Fibroblast of upper back skin (primary cell): ENCODE measurements around the gene CDC45.

Experiments used
- DNase-seq: peaks from one replicate; pipeline ENCODE4 v3.0.0-alpha.2; 2013

CDC45 gene

DNA sequence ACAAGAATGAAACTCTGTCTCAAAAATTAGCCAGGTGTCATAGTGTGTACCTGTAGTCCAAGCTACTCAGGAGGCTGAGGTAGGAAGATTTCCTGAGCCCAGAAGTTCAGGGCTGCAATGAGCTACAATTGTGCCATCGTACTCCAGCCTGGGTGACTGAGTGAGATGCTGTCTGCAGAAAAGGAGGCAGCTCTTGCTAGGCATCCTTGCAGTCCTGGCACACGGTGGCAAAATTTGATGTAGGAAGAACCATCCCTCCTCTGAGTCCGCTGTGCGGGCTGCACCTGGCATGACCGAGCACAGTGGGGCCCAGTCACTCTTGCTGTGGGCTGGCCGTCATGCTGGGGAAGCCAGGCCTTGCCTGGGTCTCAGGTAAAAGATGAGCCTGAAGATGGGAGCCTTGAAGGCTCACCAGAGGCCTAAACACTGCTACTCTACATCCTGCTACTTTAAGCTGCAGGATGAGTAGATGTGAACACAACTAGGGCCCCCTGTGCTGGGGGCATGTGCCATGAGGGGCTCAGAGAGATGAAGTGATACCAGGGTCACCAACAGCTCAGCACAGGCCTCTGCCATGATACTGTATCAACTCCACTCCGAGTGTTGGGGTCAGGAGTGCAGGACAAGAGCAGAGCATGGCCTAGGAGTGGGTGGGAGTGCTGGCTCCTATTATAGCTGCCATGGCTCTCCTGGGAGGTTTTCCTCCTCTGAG is 18.6 kb downstream of the CDC45 start:
- DNase-seq: no peak

DNA sequence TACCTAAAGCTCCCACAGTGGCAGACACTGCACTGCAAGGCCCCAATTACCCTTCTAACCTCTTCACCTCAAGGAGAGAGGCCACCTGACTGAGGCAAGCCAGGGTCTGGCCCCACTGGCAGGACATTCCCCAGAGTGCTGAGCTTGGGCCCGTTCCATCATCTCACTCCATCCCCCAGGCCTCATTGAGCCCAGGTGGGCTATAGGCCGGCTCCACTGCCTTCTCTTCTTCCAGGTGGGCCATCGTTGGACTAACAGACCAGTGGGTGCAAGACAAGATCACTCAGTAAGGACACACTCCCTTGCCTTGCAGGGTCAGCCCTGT is 19.1 kb downstream of the CDC45 start:
- no peak for DNase-seq

DNA sequence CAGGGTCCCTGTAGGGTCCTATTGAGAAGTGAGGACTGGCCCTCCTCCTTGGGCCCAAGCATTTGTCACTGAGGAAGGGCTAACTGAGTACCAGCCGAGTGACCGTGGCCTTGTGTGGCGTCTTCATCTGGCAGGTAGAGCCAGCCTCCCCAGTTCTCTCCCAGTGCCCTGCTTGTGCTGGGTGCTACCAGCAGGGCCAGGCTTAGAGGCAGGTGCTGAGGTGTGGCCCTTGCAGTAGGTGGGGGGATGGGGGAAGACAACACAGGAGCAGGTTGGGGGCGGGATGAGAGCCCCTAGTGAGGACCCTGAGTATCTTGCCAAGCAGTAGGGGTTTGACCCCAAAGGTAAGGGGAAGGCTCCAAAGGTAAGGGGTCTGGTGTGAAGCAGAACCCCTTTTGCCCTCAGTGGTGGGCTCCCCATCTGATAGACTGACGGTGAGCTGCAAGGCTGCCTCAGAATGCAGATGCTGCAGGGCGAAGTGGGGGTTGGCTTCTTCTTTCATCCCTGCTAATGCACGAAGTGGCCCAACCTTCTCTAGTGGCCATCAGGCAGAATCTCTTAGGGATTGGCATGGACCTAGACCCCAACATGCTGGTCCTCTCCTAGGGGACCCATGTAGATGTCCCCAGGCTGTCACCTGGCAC is 19.6 kb downstream of the CDC45 start:
- DNase-seq: no peak

DNA sequence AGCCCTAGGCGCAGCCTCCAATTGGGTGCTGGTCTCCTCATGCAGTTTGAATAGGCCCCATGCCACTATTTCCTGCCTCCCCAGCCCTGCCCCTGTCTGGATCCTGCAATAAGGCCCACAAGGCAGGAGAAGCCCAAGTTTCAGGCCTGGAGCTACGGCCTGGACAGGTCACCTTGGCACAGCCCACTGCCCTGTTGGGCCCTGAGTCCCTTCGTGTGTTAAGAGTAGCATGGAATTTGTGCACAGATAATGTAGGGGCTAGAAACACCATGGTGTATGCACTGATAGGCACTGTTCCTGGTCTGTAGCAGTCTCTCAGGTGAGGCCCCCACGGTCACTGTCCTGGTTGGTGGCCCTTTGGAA is 20.1 kb downstream of the CDC45 start:
- no peak for DNase-seq

DNA sequence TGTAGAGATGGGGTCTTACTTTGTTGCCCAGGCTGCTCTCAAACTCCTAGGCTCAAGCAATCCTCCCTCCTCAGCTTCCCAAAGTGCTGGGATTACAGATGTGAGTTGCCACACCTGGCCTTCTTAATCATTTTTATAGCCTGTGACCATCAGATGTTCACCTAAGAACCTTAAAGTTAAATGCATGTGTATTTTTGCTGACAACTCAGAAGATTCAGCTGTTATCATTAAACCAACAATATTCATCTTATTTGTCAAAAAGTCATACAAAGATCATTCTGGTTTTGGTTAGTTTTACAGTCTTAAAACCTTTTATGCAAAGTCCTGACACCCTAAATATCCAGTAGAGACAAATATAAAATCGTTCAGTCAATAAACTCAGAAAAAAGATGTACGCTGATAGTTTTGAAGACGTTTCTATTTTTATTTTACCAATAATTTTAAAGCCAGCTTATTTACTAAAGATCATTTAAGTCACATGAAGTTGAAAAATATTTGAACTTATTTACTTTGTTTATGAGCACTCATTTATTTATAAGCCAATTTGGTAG is 22.3 kb downstream of the CDC45 start:
- DNase-seq: no peak

DNA sequence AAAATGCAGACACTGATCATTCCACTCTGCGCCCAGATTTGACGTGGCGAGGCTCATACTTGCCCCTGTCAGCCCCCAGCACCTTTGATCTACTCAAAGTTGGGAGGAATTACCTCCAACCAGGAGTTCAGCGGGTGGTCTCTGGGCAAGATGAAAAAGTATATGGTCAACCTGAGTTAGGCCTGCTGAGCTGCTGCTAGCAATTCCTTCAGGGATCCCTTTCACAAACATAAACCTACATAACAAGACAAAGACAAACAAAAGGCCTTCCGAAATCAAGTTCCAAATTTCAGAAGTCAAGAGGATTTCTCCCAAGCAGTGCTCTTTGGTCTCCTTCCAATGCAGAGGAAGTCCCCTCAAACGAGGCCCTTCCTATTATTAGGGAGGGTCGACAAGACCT is 23.6 kb downstream of the CDC45 start:
- no peak for DNase-seq

DNA sequence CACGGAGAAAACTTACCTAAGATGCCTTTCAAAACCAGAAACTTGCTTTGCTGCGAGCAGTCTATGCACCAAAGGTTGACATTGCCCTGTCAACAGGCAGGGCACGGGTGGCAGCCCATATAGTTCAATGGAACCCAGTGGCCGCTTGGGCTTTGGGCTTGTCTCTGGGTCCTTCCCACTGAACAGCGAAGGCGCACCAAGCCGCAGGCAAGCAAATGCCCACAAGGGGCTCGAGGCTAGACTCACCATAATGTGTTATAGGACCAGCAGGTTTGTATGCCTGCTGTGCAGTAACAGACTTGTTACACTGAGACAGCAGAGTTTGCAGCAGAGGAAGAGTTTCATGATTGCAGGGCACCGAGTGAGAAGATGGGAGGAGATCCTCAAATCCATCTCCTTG is 24.1 kb downstream of the CDC45 start:
- no peak for DNase-seq

DNA sequence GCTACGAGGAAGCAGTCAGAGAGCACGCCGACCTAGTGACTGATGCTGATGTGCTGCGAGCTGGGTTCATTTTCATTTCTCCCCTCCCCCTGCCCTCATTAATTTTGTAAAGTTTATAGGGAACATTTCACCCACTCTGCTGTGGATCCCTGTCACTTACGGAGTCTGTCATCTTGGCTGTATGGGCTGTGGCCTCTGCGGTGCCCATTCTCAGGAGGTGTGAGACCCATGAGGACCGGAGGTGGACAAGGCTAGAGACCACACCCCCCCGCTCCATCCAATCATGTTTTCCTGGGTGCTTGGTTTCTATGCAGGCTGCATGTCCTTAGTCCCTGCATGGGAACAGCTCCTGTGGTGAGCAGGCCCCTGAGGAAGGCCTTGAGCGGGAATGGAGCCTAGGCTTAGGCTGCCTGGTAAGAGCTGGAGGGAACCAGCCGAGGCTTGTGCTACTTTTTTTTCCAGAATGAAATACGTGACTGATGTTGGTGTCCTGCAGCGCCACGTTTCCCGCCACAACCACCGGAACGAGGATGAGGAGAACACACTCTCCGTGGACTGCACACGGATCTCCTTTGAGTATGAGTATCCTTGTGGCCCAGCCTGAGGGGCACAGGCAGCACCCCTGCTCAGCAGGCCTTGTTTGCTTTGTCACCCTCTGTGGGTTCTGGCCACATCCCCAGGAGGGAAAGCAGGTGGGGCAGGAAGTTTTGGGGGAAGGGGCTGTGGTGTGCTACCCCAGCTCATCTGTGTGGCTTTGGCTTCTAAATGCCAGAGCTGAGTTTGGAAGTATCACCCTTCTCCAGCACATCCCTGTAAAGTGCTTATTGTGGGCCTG is 25.4 kb downstream of the CDC45 start:
- no peak for DNase-seq

DNA sequence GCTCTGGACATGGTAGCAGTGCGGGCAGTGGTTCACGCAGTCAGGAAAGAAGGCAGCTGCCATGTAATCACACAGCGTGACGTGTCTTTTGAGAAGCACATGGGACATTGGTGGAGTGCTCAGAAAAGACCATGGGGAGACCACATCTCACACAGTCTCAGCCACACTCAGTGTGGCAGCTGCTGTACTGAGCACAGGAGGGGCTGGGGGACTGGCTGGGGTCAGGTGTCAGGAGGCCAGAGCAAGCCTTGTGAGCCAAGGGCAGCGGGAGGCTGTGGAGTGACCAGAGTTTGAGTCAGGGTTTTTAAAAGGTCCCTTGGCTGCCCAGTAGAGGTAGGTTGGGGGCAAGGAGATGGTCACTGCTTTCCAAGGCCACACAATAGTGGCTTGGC is 26.0 kb downstream of the CDC45 start:
- no peak for DNase-seq

DNA sequence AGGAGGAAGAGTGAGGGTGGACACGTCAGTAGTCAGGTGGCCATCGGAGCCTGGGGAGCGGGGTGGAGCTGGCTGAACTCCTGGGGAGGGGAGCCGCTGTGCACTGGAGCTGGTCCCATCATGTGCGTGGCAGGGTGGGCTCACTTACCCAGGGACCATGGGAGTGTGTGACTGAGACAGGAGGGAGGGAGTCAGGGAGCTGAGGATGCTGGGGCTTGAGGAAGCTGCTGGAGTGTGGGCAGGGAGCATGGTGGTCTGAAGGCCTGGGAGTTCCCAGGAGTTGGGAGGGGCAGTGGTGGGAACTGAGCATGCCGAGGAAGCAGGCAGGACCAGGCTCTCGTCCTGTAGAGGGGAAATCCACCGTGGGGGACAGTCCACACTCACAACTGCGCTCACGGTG is 26.5 kb downstream of the CDC45 start:
- DNase-seq: no peak

DNA sequence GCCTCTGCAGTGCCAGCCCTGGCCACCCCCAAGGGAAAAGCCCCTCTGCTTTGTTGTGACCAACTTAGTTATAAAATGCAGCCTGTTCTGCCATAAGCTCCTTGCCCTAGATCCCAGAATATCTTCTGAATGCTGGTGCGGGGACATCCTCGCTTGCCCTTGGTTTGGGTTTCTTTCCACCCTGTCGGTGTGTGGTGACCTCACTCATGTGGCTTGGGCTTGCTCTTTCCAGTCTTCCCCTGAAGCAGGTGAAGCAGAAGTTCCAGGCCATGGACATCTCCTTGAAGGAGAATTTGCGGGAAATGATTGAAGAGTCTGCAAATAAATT is 27.8 kb downstream of the CDC45 start:
- no peak for DNase-seq

DNA sequence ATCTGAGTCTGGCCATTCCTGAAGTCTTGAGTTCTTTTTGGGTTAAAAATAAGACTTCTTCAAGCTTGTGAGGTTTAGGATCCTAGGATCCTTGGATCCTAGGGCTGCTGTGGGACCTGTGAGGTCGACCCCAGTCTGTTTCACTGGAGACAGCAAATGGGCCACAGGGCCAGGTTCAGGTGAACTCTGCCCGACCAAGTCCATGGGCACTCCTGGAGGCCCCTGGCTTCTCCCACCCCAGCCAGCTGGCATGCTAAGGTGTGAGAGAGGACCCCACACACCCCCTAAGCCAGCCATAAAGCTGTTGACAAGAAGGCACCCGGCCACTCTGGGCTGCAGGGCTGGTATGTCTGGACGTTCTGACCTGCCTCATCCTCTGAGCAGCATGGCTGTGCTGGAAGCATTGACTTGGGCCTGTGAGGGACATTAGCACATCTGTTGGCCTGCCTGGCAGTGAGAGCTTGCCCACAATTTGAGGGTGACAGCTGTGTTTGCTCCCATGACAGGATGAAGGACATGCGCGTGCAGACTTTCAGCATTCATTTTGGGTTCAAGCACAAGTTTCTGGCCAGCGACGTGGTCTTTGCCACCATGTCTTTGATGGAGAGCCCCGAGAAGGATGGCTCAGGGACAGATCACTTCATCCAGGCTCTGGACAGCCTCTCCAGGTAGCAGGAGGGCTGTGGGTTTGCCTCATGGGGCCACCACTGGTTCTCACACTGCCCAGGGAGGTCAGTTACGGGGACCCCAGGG is 28.5 kb downstream of the CDC45 start:
- no peak for DNase-seq

DNA sequence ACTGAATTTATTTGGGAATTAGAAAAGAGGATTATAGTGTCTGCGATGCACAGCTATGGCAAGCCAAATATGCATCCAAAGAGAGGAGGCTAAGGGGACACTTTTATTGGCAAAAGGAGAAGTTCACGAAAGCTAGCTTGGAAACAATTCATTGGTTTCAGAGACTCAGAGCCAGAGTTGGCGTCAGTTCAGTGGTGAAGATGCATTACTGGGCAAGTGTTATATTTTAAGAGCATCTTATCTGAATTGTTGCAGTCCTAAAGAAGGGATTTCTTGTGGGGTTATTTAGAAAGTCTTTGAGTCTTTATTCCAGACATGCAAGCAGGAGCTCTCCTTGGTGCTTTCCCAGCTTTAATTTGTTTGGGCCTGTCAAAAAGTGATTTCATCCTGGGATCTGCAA is 29.5 kb downstream of the CDC45 start:
- DNase-seq: no peak

DNA sequence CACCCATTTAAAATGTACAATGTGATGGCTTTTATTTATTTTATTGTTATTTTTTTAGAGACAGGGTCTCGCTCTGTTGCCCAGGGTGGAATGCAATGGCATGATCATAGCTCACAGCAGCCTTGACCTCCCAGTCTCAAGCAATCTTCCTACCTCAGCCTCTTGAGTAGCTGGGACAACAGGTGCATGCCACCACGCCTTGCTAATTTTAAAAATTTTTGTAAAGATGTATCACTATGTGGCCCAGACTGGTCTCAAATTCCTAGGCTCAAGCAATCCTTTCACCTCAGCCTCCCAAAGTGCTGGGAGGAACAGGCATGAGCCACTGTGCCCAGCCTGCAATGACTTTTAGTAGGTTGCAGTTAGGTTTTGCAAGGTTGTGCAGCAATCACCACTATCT is 30.2 kb downstream of the CDC45 start:
- DNase-seq: no peak

DNA sequence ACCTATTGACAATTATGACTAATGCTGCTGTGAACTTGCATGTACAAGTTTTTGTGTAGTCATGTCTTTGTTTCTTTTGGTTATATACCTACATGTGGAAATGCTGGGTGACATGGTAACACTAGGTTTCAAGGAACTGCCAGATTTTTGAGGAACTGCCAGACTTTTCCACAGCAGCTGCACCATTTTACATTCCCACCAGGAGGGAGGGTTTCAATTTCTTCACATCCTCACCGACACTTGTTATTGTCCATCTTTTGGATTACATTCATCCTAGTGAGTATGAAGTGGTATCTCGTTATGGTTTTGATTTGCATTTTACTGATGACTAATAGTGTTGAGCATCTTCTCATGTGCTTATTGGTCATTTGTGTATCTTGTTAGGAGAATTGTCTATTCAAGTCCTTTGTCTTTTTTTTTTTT is 31.2 kb downstream of the CDC45 start:
- no peak for DNase-seq

DNA sequence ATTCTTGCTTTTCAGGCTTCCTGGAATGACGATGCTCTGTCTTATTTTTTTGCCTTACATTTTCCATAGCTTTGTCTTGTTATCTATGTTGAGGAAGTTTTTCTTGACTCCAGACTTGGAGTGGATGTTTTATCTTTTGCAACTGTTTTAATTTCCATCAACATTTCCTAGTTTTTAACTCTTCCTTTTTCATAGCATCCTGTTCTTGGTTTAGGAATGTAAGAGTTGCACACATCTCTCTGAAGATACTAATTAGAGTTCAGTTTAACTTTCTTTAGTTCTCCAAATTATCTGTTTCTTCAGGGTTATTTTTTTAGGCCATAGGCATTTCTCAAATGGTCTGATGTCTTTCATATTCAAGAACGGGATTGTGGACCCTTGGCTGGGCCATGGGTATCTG is 34.1 kb downstream of the CDC45 start:
- no peak for DNase-seq

DNA sequence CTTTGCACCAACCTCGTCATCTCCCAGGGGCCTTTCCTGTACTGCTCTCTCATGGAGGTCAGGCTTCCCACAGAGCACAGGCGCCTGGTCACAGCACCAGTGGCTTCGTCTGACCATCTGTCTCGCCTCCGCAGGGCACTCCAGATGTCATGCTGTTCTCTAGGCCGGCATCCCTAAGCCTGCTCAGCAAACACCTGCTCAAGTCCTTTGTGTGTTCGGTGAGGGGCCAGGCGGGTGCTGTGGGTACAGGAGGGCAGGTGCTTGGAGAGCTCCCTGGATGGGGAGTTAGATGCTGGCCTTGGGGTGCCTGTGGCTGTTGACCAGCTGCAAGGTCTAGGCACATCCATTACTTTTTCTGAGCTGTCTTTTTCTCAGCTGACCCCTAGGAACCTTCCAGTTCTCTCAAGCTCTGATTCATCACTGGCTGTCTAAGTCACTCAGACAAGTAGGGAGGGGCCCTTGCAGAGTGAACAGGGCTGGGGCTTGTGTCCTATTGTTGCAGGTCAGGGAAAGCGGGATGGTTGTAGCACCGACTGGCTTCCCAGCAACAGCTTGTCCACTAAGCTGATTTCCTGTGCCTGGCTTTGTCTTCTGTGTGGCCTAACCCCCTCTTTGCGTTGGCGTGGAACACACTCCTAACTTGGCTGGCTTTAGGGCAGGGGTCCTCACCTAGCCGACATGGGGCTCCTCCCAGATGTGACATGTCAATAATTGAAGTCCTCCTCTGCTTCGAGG is 35.3 kb downstream of the CDC45 start:
- no peak for DNase-seq

DNA sequence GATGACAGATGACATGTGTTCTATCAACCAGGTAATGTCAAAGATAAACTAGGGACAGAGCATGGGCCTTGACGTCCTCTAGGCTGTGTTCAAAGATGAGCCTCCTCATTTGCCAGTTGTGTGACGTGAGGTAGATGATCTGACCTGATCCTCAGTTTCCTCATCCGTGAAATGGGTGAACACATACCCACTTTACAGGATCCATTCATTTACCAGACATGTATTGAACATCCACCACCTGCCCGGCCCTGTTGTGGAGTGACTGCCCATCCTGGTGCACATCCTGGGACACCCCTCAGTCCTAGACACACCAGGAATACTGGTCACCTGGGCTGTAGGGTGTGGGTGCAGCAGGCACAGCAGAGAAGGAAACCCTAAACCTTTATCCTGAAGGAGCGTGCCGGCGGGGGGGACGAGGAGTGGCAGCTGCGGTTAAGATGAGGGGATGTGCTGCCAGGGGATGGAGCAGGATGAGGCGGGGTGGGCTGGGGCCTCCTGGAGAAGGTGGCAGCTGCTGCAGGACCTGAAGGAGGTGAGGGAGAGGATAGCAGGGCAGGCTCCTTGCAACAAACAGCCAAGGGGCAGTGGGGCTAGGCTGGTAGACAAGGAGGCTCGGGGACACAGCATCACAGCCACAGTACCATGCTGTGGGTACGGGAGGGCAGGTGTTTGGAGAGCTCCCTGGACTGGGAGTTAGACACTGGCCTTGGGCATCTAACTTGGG is 36.1 kb downstream of the CDC45 start:
- DNase-seq: no peak

DNA sequence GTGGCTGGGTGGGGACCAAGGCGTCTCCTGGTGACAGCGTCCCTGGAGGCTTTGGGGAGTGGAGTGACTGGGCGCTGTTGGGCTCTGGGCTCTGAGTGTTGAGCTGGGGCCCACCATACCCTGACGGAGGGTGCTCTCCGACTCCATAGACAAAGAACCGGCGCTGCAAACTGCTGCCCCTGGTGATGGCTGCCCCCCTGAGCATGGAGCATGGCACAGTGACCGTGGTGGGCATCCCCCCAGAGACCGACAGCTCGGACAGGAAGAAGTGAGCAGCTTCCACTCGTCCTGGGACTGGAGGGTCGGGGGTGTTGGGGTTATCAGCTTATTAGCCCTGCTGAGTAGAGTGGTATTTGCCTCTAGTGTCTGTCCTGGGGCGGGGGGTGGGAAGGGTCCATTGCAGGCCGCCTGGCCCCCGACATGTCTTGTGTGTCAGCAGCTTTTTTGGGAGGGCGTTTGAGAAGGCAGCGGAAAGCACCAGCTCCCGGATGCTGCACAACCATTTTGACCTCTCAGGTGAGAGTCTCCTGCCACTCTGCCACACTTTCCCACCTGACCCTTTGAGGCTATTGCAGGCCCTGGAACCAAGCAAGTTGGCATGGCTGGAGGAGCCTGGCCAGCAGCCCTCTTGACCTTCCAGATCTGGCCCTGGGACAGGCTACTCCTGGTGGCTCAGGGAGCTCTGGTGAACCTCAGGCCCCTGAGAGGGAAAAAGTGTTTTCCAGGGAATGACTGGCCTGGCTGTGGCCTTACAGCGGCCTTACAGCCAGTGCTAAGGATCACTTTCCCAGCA is 36.9 kb downstream of the CDC45 start:
- no peak for DNase-seq

DNA sequence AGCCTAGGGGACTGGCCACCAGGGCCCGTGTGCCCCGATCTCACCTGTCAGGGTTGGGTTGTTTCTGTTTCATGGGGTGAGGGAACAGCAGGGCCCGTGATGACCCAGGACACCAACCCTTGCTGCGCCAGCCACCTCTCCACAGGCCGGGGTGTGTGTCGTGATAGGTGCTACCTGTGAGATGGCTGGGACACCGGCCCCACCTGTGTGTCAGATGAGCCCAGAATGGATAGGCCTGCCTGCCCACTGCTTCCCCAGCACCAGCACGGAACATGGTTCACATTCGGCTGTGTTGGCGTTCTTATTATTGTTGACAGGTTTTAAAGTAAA is 37.4 kb downstream of the CDC45 start:
- no peak for DNase-seq

DNA sequence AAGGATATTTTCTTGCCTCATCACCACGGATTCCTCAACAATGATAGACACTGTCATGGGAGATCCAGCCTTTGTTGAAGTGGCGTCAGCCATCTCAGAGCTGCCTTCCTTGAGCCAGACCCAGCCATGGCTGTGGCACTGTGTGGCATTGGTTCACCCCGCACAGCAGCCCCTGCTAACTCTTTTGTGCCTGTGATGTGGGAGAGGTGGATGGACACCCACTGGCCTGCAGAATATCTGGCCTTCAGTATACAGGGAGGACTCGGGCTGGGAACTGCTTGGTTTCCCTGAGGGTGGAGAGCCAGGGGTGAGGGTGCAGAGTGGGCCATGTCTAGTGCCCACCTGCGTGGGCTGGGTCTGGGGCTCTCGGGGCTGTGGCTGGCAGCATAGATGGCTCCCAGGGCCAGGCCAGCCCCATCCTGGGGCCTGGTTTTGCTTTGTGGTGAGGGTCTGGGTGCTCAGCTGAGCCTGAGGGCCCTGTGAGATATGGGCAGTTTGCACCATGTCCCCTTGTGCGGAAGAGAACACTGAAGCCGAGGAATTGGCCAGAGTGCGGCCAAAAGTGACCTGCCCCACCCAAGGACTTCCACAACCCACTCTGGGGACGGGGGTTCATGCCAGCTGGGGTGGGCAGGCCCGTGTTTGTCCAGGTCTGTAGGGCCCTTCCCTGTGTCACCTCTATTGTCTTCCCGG is 38.3 kb downstream of the CDC45 start:
- DNase-seq: no peak
